GM12878 (cell line): Measurements from ENCODE around the gene CLDN7. TPM values are rescaled to one million over a fixed set of nuclear protein-coding genes. Genes with fewer than 3 reads are reported as not detected.

Source experiments
- BACH1 ChIP-seq: fragments of 450-650 bp; IDR thresholded peaks from 2 replicates; pipeline ENCODE4 v1.6.1; 2017; ENCODE audit warnings: mild to moderate bottlenecking, borderline replicate concordance
- BMI1 ChIP-seq: fragments of 450-650 bp; IDR thresholded peaks from 2 replicates; pipeline ENCODE4 v1.6.1; 2016; ENCODE audit warnings: mild to moderate bottlenecking, moderate library complexity, borderline replicate concordance
- CBFB ChIP-seq: IDR thresholded peaks from 2 replicates; pipeline ENCODE4 v1.6.1; 2016; ENCODE audit warnings: antibody characterized with exemption, low read depth
- CREB1 ChIP-seq: IDR thresholded peaks from 2 replicates; pipeline ENCODE4 v1.6.1; 2012; ENCODE audit warnings: low read depth, mild to moderate bottlenecking, inconsistent platforms
- CTCF ChIP-seq, 3 experiments: IDR thresholded peaks in 2 of 3; conservative IDR thresholded peaks in 1 of 3; 2 replicates each; pipeline ENCODE4 v1.5.1; 2011; ENCODE audit warnings: low read depth in 3 of 3, low read length in 3 of 3, mild to moderate bottlenecking in 3 of 3, control low read depth in 2 of 3, moderate library complexity in 2 of 3, inconsistent platforms in 1 of 3, mixed read lengths in 1 of 3; ENCODE audit not compliant: control insufficient read depth in 2 of 3, insufficient read depth in 1 of 3; ENCODE audit errors: extremely low read depth in 1 of 3
- E4F1 ChIP-seq: fragments of 450-650 bp; IDR thresholded peaks from 2 replicates; pipeline ENCODE4 v1.6.1; 2018; ENCODE audit warnings: borderline replicate concordance, mild to moderate bottlenecking; ENCODE audit not compliant: partially characterized antibody
- FOXK2 ChIP-seq: fragments of 450-650 bp; IDR thresholded peaks from 2 replicates; pipeline ENCODE4 v1.6.1; 2017; ENCODE audit warnings: mild to moderate bottlenecking, moderate library complexity
- FOXM1 ChIP-seq: IDR thresholded peaks from 2 replicates; pipeline ENCODE4 v1.6.1; 2012; ENCODE audit warnings: low read depth, mild to moderate bottlenecking, inconsistent platforms, low read length, moderate library complexity
- GABPA ChIP-seq: IDR thresholded peaks from 2 replicates; pipeline ENCODE4 v1.6.1; 2014; ENCODE audit warnings: antibody characterized with exemption, low read depth, mild to moderate bottlenecking, inconsistent platforms
- IKZF2 ChIP-seq, 2 experiments: fragments of 450-650 bp; IDR thresholded peaks; 2 replicates each; pipeline ENCODE4 v1.6.1; 2017; ENCODE audit warnings: mild to moderate bottlenecking in 2 of 2, moderate library complexity in 2 of 2
- PAX5 ChIP-seq: IDR thresholded peaks from 2 replicates; pipeline ENCODE4 v1.6.1; 2011; ENCODE audit warnings: low read depth, low read length, borderline replicate concordance
- PML ChIP-seq: IDR thresholded peaks from 2 replicates; pipeline ENCODE4 v1.6.1; 2012; ENCODE audit warnings: low read length, inconsistent platforms
- POLR2A ChIP-seq: IDR thresholded peaks from 2 replicates; pipeline ENCODE4 v1.6.1; 2011; ENCODE audit warnings: low read depth, mild to moderate bottlenecking, low read length
- RB1 ChIP-seq: fragments of 450-650 bp; formaldehyde crosslinking; IDR thresholded peaks from 2 replicates; pipeline ENCODE4 v1.6.1; 2017; ENCODE audit warnings: mild to moderate bottlenecking, borderline replicate concordance
- RFX5 ChIP-seq: IDR thresholded peaks from 2 replicates; pipeline ENCODE4 v1.6.1; 2011; ENCODE audit warnings: low read depth, low read length, improper control_type of control experiment
- RUNX3 ChIP-seq: IDR thresholded peaks from 2 replicates; pipeline ENCODE4 v1.6.1; 2012; ENCODE audit warnings: low read length, inconsistent platforms
- SIN3A ChIP-seq: IDR thresholded peaks from 2 replicates; pipeline ENCODE4 v1.6.1; 2012; ENCODE audit warnings: low read depth, low read length, improper control_type of control experiment
- TARDBP ChIP-seq: IDR thresholded peaks from 2 replicates; pipeline ENCODE4 v1.6.1; 2016; ENCODE audit warnings: borderline replicate concordance
- TBL1XR1 ChIP-seq: IDR thresholded peaks from 2 replicates; pipeline ENCODE4 v1.6.1; 2012; ENCODE audit warnings: low read depth, low read length, improper control_type of control experiment
- TCF12 ChIP-seq: IDR thresholded peaks from 2 replicates; pipeline ENCODE4 v1.6.1; 2011; ENCODE audit warnings: low read depth, mild to moderate bottlenecking, low read length
- ZBTB4 ChIP-seq: fragments of 450-650 bp; formaldehyde crosslinking; IDR thresholded peaks from 2 replicates; pipeline ENCODE4 v1.4.0; 2022; ENCODE audit warnings: mild to moderate bottlenecking, moderate library complexity
- ZNF217 ChIP-seq: fragments of 450-650 bp; IDR thresholded peaks from 2 replicates; pipeline ENCODE4 v1.6.1; 2017; ENCODE audit warnings: antibody characterized with exemption, mild to moderate bottlenecking
- polyA plus RNA-seq, 11 experiments: library from polyadenylated mRNA; depleted of rRNA in 4 of 11; unstranded in 6 of 11; stranded (reverse) in 5 of 11; fragments of >200 nt; fragmentation: Nextera tagmentation in 4 of 11; fragmentation: Illumina TruSeq in 1 of 11; extraction: Ambion mirVana in 4 of 11; extraction: Trizol in 1 of 11; gene quantifications; 1 replicate in 1 of 11; 2 replicates in 10 of 11; pipeline versions ENCODE4 v1.2.1 to v1.2.3, GENCODE V29; 2011 to 2016; ENCODE audit warnings: inconsistent platforms in 2 of 11, missing spikeins in 2 of 11, low read depth in 1 of 11
- total RNA-seq, 4 experiments: library from RNA; depleted of rRNA in 3 of 4; stranded (reverse); fragments of >200 nt in 3 of 4; fragmentation: Illumina TruSeq in 1 of 4; extraction: Trizol in 1 of 4; gene quantifications; 2 replicates each; pipeline versions ENCODE4 v1.2.1 to v1.2.3, GENCODE V29; 2013 to 2021
- TF ChIP-seq, protein P1 (sequence below): fragments of 150-350 bp; IDR thresholded peaks from 2 replicates; pipeline ENCODE4 v1.6.1; 2014; ENCODE audit warnings: mild to moderate bottlenecking, low read depth, low read length

Gene CLDN7
- total and polyA plus RNA-seq, 10 of the 15 experiments (the other 5 are each of a cell fraction or from before 2014, with no cell fraction given) = 0.19 to 1.3 (median 0.36) TPM; not detected in 5

DNA sequence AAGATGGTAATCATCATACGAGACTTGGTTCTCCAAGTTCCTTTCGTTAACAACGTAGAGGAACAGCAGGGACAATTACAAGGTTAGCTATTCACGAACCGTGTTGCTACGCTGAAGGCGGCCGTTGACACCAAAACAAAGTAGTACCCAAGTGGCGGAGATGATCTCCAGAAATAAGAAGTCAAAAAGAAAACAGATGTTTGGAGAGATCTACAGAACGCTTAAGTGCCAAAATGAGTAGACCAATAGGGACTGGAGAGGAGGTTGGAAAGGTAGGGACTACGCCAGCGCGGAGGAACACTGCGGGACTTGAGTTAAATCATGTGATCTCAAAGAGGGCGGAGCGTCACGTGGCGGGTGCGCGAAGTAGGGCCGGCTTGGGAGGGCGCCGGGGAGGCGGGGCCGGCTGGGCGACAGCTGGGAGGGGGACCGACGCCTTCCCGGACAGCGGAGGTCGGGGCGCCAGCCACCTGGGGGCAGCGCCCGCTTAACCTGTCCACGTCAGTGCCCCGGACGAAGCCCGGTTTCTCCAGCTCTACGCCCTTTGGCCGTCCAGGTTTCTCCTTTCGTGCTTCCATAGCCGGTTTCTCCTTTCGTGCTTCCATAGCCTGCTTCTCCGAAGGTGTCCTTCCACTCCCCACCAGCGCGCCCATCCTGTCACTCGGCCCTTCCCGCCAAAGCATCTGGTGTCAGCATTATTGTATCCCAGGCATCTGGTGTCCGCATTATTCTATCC lies 19.4 kb downstream of the CLDN7 start (continued):
- no peak for TF ChIP-seq ZBTB4 (CRISPR knock-in tag)
- peak; percentile 74 for TF ChIP-seq ZNF217
- TF ChIP-seq POLR2A = peak; percentile 65
- TF ChIP-seq RUNX3 = peak; percentile 90
- TF ChIP-seq FOXK2 = peak; percentile 84
- peak; percentile 32; the same call in 1 of the 2 replicates for TF ChIP-seq GABPA
- TF ChIP-seq CBFB = peak; percentile 50; the same call in 1 of the 2 replicates
- TF ChIP-seq TCF12 = peak; percentile 57; the same call in 1 of the 2 replicates
- TF ChIP-seq CREB1 = peak; percentile 86
- TF ChIP-seq RFX5 = no peak
- TF ChIP-seq CTCF (IDR thresholded peaks at IDR 0.05 in 2 of 3, conservative IDR thresholded peaks at IDR 0.05 in 1 of 3; ENCODE audit: control insufficient read depth in 2 of 3, extremely low read depth in 1 of 3, insufficient read depth in 1 of 3, low read depth in 3 of 3, low read length in 3 of 3) = peak in 1 of 3 experiments; percentile 10; a peak in 1 of 6 replicates
- peak; percentile 70 for TF ChIP-seq E4F1
- TF ChIP-seq TARDBP = peak; percentile 98
- 0 out of 2 replicates have a peak, but pooled peaks have one; percentile 58 for TF ChIP-seq TBL1XR1
- peak; percentile 93 for TF ChIP-seq PML
- peak; percentile 77; the same call in 1 of the 2 replicates for TF ChIP-seq FOXM1
- TF ChIP-seq IKZF2 (IDR thresholded peaks at IDR 0.05) = peak; percentile 45 to 57; a peak in 3 of 4 replicates
- peak; percentile 93; the same call in 1 of the 2 replicates for TF ChIP-seq RB1
- peak; percentile 55; the same call in 1 of the 2 replicates for TF ChIP-seq PAX5
- no peak for TF ChIP-seq BMI1
- TF ChIP-seq BACH1 = peak; percentile 78
- TF ChIP-seq, protein P1, sequence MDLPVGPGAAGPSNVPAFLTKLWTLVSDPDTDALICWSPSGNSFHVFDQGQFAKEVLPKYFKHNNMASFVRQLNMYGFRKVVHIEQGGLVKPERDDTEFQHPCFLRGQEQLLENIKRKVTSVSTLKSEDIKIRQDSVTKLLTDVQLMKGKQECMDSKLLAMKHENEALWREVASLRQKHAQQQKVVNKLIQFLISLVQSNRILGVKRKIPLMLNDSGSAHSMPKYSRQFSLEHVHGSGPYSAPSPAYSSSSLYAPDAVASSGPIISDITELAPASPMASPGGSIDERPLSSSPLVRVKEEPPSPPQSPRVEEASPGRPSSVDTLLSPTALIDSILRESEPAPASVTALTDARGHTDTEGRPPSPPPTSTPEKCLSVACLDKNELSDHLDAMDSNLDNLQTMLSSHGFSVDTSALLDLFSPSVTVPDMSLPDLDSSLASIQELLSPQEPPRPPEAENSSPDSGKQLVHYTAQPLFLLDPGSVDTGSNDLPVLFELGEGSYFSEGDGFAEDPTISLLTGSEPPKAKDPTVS = no peak
- peak; percentile 97 for TF ChIP-seq SIN3A
